IMR-90 (cell line): Measurements from ENCODE around the gene VWCE. TPM values are rescaled to one million over a fixed set of nuclear protein-coding genes. Genes with fewer than 3 reads are reported as not detected.
"Not testable (repeated sequence)": the region's sequence is repeated elsewhere in the genome, so short reads cannot be mapped to it uniquely, and the experiment has no call there.

Experiments used
- ATAC-seq: fragments of 200-7000 bp; cut with Tn5 transposase; 2 replicates; pipeline ENCODE4 v1.9.1; 2020; ENCODE audit warnings: low read depth, mild to moderate bottlenecking, moderate library complexity
- BruUV-seq: library from RNA; stranded (reverse); fragments of 400-500 nt; replicated peaks from 2 replicates; lab custom pipeline; 2021; lab: Mats Ljungman, UMichigan
- CTCF ChIA-PET: fragments of 300-600 bp; formaldehyde crosslinking; extraction: SDS; loops from one replicate; lab custom pipeline; 2021; ENCODE audit warnings: antibody characterized with exemption; lab: Yijun Ruan, JAX
- POLR2A ChIA-PET: fragments of 300-600 bp; sonication (Branson Sonifier 250); formaldehyde crosslinking; loops from one replicate; lab custom pipeline; 2022; ENCODE audit warnings: antibody characterized with exemption; ENCODE audit not compliant: unreplicated experiment; lab: Charles Lee
- DNase-seq: peaks from one replicate; pipeline ENCODE4 v3.0.0; 2013
- H2AFZ ChIP-seq: replicated peaks from 2 replicates; pipeline ENCODE3; 2013; ENCODE audit warnings: low read length, mild to moderate bottlenecking; ENCODE audit not compliant: poor library complexity
- H2AK5ac ChIP-seq: 2 replicates; pipeline ENCODE4 v1.6.1; 2013; ENCODE audit warnings: low read depth, low read length, inconsistent platforms
- H2AK9ac ChIP-seq: replicated peaks from 2 replicates; pipeline ENCODE3; 2013; ENCODE audit warnings: mild to moderate bottlenecking, low read depth, low read length, moderate library complexity; ENCODE audit not compliant: poor library complexity
- H2BK120ac ChIP-seq: 2 replicates; pipeline ENCODE4 v1.6.1; 2013; ENCODE audit warnings: low read depth, low read length, inconsistent platforms
- H2BK15ac ChIP-seq: 3 replicates; pipeline ENCODE4 v1.6.1; 2013; ENCODE audit warnings: low read depth, low read length, inconsistent platforms
- H2BK20ac ChIP-seq: 2 replicates; pipeline ENCODE4 v1.6.1; 2013; ENCODE audit warnings: low read depth, mild to moderate bottlenecking, inconsistent platforms, low read length, moderate library complexity
- H2BK5ac ChIP-seq: 2 replicates; pipeline ENCODE4 v1.6.1; 2013; ENCODE audit warnings: mild to moderate bottlenecking, low read depth, low read length, inconsistent platforms; ENCODE audit not compliant: poor library complexity, severe bottlenecking
- H3K14ac ChIP-seq: replicated peaks from 2 replicates; pipeline ENCODE4 v1.6.1; 2013; ENCODE audit warnings: low read depth, low read length, inconsistent platforms
- H3K18ac ChIP-seq: 2 replicates; pipeline ENCODE4 v1.6.1; 2013; ENCODE audit warnings: low read depth, low read length, control low read depth
- H3K23ac ChIP-seq: 2 replicates; pipeline ENCODE4 v1.6.1; 2013; ENCODE audit warnings: low read depth, low read length, inconsistent platforms
- H3K27ac ChIP-seq: 2 replicates; pipeline ENCODE4 v1.5.1; 2013; ENCODE audit warnings: mild to moderate bottlenecking, control low read depth, low read length; ENCODE audit not compliant: insufficient read depth
- H3K27me3 ChIP-seq: 2 replicates; pipeline ENCODE4 v1.6.1; 2013; ENCODE audit warnings: low read length; ENCODE audit not compliant: control insufficient read depth, insufficient read depth
- H3K36me3 ChIP-seq: 2 replicates; pipeline ENCODE4 v1.6.1; 2013; ENCODE audit warnings: low read length, mixed read lengths; ENCODE audit not compliant: control insufficient read depth, insufficient read depth
- H3K4ac ChIP-seq: 2 replicates; pipeline ENCODE4 v1.6.1; 2013; ENCODE audit warnings: low read depth, low read length, inconsistent platforms
- H3K4me1 ChIP-seq: 2 replicates; pipeline ENCODE4 v1.6.1; 2013; ENCODE audit warnings: low read length, mixed read lengths; ENCODE audit not compliant: control insufficient read depth, insufficient read depth
- H3K4me2 ChIP-seq: 2 replicates; pipeline ENCODE4 v1.6.1; 2013; ENCODE audit warnings: low read depth, mild to moderate bottlenecking, control low read depth, low read length, moderate library complexity
- H3K4me3 ChIP-seq: 2 replicates; pipeline ENCODE4 v1.5.1; 2013; ENCODE audit warnings: low read depth, mild to moderate bottlenecking, control low read depth, low read length, moderate library complexity; ENCODE audit not compliant: insufficient read depth
- H3K56ac ChIP-seq: 2 replicates; pipeline ENCODE4 v1.6.1; 2013; ENCODE audit warnings: low read length, inconsistent platforms; ENCODE audit not compliant: insufficient read depth; ENCODE audit errors: extremely low read depth
- H3K79me1 ChIP-seq, 2 experiments: 2 replicates each; pipeline ENCODE4 v1.6.1; 2013; ENCODE audit warnings: low read length in 2 of 2, inconsistent platforms in 1 of 2, low read depth in 1 of 2
- H3K9ac ChIP-seq: 2 replicates; pipeline ENCODE4 v1.6.1; 2013; ENCODE audit warnings: low read depth, low read length, control low read depth
- H3K9me1 ChIP-seq: 2 replicates; pipeline ENCODE4 v1.6.1; 2013; ENCODE audit warnings: low read length, inconsistent platforms; ENCODE audit not compliant: insufficient read depth
- H3K9me3 ChIP-seq: 2 replicates; pipeline ENCODE4 v1.6.1; 2013; ENCODE audit warnings: low read length; ENCODE audit not compliant: control insufficient read depth, insufficient read depth
- H4K20me1 ChIP-seq: 2 replicates; pipeline ENCODE4 v1.6.1; 2013; ENCODE audit warnings: low read length, inconsistent platforms; ENCODE audit not compliant: insufficient read depth
- H4K5ac ChIP-seq: 2 replicates; pipeline ENCODE4 v1.6.1; 2013; ENCODE audit warnings: mild to moderate bottlenecking, low read depth, low read length, control low read depth
- H4K8ac ChIP-seq, 2 experiments: 2 replicates each; pipeline ENCODE4 v1.6.1; 2013; ENCODE audit warnings: low read depth in 2 of 2, low read length in 2 of 2, control low read depth in 1 of 2, inconsistent platforms in 1 of 2
- H4K91ac ChIP-seq: 2 replicates; pipeline ENCODE4 v1.6.1; 2013; ENCODE audit warnings: low read depth, low read length, inconsistent platforms; ENCODE audit not compliant: insufficient read depth
- WGBS, 2 experiments: methylation state at CpG; one replicate each; pipeline versions ENCODE4 v1.1.5 to v1.1.7; 2013; ENCODE audit warnings: missing lambda C conversion rate in 2 of 2; ENCODE audit not compliant: insufficient read length in 1 of 2; ENCODE audit errors: extremely low coverage in 2 of 2; 5-methylcytosine and 5-hydroxymethylcytosine counted together
- dilution Hi-C: fragments of 300-500 bp; cut with HindIII; formaldehyde crosslinking; loops from one replicate; pipeline ENCODE4 v1.14.3; 2018; ENCODE audit warnings: low sequenced_read_pairs; ENCODE audit not compliant: unreplicated experiment
- in situ Hi-C: fragments of 300-500 bp; cut with MboI; formaldehyde crosslinking; loops from 3 replicates; pipeline ENCODE4 v1.14.3; 2019; ENCODE audit warnings: low sequenced_read_pairs, inconsistent platforms, mixed read lengths
- intact Hi-C: fragments of 100-400 bp; cut with micrococcal nuclease; formaldehyde crosslinking; loops from 2 replicates; pipeline ENCODE4 v1.10.0; 2022
- polyA plus RNA-seq, 3 experiments: library from polyadenylated mRNA; depleted of rRNA; stranded (reverse); fragments of >200 nt; gene quantifications; 2 replicates each; pipeline ENCODE4 v1.2.3, GENCODE V29; 2012; ENCODE audit warnings: low replicate concordance in 1 of 3
- total RNA-seq: library from RNA; depleted of rRNA; stranded (reverse); fragments of >200 nt; gene quantifications from 2 replicates; pipeline ENCODE4 v1.2.3, GENCODE V29; 2012

Gene VWCE
- total and polyA plus RNA-seq, 2 of the 4 experiments (the other 2 are of a cell fraction), result under 0.01 to 1.1 TPM

DNA sequence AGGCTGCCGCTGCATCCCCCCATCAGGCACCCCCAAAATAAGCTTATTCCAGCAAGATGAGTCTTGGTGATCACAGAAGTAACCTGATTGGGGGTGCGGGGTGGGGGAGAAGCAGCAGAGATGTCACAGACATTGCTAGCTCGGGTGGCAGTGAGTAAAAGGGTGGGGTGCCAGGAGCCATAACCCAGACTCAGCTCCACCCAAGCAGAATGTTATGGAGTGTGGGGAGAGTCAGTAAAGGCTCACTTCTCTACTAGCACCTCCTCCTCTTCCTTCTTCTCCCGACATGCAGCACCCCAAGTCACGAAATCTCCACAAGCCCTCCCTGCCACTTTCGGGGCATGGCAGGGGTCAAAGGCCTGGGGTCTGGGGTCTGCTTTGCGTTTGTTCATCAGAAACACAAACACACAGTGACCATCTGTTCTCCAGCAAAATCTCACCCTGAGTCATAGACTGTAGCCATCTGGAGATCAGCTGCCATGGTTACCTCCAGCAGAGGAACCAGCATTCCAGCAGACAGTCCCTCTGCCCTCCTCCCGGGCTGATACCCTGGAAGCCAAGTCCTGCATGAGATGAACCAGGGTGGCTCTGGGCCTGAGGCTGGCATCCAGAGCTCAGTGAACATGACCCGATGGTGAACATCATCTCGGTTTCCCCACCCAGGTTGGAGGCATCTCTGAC, 68.5 kb downstream of the VWCE start:
- H3K18ac ChIP-seq, dilution Hi-C loops, H4K5ac ChIP-seq, H3K4me3 ChIP-seq, H2BK120ac ChIP-seq, in situ Hi-C loops, H3K79me1 ChIP-seq, H2AK5ac ChIP-seq, H2BK5ac ChIP-seq, H4K8ac ChIP-seq, H2AK9ac ChIP-seq, DNase-seq, H3K4ac ChIP-seq, H2BK20ac ChIP-seq, H3K9me3 ChIP-seq, H3K27ac ChIP-seq, H4K91ac ChIP-seq, BruUV-seq, H3K4me1 ChIP-seq, H2AFZ ChIP-seq, H2BK15ac ChIP-seq, intact Hi-C loops, H3K23ac ChIP-seq, CTCF ChIA-PET, H3K27me3 ChIP-seq, H3K9me1 ChIP-seq, H4K20me1 ChIP-seq, H3K56ac ChIP-seq, POLR2A ChIA-PET, H3K36me3 ChIP-seq, H3K4me2 ChIP-seq, H3K14ac ChIP-seq, H3K9ac ChIP-seq: not testable (repeated sequence)
- ATAC-seq, result peak; percentile 90
- no CpG with 5 or more reads among the region's 10 CpGs for WGBS, 2 experiments

DNA sequence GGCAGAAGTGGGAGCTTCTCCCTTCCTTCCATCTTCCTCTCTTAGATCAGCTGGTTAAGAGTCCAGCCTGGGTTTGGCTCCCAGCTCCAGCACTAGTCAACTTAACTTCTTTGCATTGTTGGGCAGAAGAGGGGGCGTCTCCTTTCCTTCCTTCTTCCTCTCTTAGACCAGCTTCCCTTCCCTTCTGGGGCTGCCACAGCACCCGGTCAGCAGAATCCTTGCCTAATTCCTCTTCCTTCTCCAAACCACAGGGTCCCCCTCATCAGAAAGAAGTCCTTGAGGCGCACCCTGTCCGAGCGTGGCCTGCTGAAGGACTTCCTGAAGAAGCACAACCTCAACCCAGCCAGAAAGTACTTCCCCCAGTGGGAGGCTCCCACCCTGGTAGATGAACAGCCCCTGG, 72.4 kb downstream of the VWCE start:
- H2AFZ ChIP-seq, H3K4me2 ChIP-seq, H2AK5ac ChIP-seq, BruUV-seq, H3K27me3 ChIP-seq, H3K4ac ChIP-seq, in situ Hi-C loops, H3K14ac ChIP-seq, H3K23ac ChIP-seq, ATAC-seq, H3K18ac ChIP-seq, H3K56ac ChIP-seq, H3K36me3 ChIP-seq, H3K9ac ChIP-seq, H4K8ac ChIP-seq, H2BK15ac ChIP-seq, intact Hi-C loops, H3K9me3 ChIP-seq, DNase-seq, H2BK120ac ChIP-seq, H2BK20ac ChIP-seq, H4K5ac ChIP-seq, dilution Hi-C loops, H3K9me1 ChIP-seq, H4K91ac ChIP-seq, H4K20me1 ChIP-seq, H2BK5ac ChIP-seq, POLR2A ChIA-PET, H3K4me3 ChIP-seq, CTCF ChIA-PET, H2AK9ac ChIP-seq, H3K79me1 ChIP-seq, H3K4me1 ChIP-seq, H3K27ac ChIP-seq: not testable (repeated sequence)
- WGBS, 2 experiments, result no CpG with 5 or more reads among the region's 5 CpGs
